GM19023 (cell line): ENCODE data around the gene RPS2.
"Not testable (repeated sequence)": the region's sequence is repeated elsewhere in the genome, so short reads cannot be mapped to it uniquely, and the experiment has no call there.

ENCODE experiments used
- ATAC-seq: cut with Tn5 transposase; IDR thresholded peaks from one replicate; pipeline ENCODE4 v1.9.1; 2021; ENCODE audit warnings: mild to moderate bottlenecking, moderate library complexity; ENCODE audit not compliant: unreplicated experiment

RPS2 gene

DNA sequence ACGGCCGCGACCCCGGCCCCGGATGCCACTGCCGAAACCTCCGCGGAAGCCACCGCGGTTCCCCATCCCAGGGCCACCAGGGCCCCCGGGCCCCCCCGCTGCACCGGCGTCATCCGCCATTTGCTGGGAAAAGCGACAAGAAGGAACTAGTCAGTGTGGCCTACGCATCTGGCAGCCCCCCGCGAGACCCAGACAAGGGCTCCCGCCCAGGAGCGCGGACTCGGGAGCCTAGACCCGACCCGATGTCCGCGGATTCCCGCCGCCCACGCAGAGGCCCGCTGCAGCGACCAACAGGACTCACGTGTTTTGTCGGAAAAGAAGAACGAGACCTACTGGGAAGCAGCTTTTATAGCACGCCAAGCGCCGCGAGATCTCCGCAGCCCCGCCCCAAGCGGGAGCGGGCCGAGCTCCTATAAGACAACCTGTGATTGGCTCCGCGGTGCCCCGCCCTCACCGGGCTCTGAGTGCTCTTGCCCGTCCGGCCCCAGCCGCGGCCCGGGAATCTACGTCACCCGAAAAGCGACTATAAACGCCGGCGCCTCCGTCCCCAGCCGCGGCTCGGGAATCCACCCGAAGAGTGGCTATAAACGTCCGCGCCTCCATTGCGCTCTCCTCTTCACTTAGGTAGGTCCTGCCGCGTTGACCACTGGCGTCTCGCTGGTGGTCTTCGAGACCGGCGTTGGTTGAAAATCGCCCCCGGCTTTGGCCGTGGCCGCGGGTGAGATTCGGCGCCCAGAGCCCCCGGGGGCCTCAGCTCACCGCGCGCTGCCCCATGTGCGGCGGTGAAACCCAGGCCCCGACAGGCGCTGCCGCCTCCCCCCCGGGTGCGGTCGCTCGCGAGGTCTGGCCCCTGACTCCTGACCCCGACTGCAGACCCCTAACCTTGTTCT is at the start of gene RPS2:
Gene RPS2 (minus strand): TSS at position 321 of the 890 bp plus-strand sequence. CDS start 201 bp downstream, at position 120.
- ATAC-seq = peak; percentile 76

DNA sequence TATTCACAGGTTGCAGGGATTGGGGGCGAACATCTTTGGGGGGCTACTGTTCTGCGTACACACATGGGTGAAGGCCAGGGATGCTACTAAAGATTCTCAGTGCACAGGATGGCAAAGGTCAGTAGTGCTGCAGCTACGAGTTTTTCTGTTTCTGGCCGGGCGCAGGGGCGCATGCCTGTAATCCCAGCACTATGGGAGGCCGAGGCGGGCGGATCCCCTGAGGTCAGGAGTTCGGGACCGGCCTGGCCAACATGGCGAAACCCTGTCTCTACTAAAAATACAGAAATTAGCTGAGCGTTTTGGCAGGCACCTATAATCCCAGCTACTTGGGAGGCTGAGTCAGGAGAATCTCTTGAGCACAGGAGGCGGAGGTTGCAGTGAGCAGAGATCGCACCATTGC is 48.9 kb upstream of the RPS2 start:
- ATAC-seq = no peak

DNA sequence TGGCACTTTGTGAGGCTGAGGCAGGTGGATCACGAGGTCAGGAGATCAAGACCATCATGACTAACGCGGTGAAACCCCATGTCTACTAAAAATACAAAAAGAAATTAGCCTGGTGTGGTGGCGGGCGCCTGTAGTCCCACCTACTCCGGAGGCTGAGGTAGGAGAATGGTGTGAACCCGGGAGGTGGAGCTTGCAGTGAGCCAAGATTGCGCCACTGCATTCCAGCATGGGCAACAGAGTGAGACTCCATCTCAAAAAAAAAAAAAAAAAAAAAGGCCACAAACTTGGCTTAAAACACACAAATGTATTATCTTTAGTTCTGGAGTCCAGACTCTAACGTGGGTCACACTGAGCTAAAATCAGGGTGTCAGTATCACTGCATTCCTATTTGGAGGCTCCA is 47.1 kb upstream of the RPS2 start:
- ATAC-seq = not testable (repeated sequence)

DNA sequence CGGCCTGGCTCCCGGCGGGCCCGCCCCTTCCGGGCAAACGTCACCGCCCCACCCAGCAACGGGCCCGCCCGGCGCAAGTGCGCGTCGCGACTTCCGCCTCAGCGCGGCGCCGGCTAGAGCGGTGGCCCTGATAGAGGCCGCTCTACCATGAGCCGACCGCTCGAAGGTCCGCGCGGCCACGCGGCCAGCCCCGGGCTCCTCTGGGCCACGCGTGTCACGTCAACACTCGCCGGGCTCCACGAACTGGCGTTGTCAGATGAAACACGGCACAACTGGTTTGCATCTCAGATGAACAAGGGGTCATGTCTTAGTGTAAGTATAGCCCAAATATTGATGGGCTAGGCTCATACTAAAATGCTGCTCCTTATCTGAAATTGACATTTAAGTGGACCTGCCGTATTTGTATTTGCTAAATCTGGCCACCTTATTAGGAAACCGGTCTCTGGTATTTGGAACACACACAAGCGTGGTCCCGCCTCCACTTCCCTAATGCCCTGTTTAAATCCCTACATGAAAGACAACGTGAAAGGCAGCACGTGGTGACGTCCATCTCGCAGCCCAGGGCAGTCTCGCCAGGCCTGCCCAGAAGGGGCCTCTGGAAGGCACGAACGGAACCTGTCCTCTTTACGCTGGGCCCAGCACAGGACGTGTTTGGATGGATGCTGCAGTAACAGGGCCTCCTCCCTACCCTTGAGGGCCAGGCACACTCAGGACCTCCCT is 45.3 kb upstream of the RPS2 start, which contains the start of gene ZNF598:
Gene ZNF598 (minus strand): TSS at position 31 of the 720 bp plus-strand sequence.
- ATAC-seq = peak; percentile 91

DNA sequence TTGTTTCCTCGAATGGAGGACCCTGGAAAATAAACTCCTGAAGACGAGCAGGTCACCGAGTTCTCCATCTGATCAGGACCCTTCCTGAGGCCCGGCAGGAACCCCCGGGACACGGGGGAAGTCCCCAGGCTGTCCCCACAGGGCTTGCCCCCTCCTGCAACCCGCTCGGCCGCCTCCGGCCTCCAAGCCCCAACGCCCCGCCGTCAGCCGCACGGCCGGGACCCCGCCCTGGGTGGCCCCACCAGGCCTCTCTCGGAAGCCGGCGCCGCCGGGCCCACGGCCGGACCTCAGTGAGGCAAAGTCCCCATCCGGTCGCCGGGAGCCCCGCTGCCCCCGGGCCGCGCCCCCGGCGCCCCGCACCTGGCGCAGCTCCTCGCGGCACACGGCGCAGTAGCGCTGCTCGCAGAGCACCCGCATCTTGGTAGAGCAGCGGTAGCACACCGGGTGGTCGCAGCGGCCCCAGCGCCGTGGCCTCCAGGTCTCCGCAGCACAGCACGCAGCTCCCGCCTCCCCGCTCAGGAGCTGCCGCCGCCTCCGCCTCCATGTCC is 44.6 kb upstream of the RPS2 start:
- peak; percentile 31 for ATAC-seq

DNA sequence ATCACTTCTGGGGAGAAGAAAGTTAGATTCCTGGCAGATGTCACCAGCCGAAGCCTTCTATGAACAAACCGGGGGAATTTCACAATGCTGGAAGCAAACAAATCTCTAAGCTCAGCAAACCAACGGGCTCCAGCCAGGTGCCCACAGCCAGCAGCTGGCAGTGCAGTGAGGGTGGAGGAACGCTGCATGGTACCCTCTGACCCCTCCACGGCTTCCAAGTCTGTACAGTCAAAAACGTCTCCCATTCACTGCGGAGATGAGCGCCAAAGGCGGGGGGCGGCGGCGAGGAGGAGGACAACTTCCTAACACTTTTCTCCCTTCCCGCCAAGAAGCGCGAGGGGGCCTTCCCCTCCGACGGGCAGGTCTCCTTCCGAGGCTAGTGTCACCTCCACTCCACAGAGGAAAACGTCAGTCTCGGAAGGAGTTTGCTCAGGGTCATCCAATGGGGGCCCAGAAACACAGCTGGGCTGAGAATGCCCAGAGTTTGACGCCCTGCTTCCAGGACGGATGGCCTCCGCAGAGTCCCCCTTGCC is 44.1 kb upstream of the RPS2 start:
- ATAC-seq = peak; percentile 2

DNA sequence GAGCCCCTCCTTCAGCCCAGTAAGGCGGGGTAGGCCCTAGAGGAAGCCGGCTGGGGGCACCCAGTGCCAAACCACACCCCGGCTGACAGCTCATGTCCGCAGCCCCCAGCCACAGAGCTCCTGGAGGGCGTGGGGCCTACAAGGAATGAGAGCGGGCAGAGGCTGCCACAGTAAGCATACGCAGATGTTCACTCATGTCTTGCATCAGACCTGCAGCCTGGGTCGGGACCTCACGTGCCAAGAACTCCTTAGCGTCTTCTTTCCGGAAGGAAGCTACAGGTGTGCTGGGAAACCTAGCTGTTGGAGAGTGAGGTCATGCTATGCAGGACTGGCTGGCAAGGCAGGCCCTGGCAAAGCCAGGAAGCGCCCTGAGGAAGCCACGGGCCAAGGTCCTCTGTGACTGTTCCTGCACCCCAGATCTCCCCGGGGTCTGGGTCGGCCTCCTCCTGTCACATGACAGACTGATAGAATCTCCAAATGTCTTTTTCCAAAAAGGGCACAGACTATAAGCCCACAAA is 43.4 kb upstream of the RPS2 start:
- no peak for ATAC-seq

DNA sequence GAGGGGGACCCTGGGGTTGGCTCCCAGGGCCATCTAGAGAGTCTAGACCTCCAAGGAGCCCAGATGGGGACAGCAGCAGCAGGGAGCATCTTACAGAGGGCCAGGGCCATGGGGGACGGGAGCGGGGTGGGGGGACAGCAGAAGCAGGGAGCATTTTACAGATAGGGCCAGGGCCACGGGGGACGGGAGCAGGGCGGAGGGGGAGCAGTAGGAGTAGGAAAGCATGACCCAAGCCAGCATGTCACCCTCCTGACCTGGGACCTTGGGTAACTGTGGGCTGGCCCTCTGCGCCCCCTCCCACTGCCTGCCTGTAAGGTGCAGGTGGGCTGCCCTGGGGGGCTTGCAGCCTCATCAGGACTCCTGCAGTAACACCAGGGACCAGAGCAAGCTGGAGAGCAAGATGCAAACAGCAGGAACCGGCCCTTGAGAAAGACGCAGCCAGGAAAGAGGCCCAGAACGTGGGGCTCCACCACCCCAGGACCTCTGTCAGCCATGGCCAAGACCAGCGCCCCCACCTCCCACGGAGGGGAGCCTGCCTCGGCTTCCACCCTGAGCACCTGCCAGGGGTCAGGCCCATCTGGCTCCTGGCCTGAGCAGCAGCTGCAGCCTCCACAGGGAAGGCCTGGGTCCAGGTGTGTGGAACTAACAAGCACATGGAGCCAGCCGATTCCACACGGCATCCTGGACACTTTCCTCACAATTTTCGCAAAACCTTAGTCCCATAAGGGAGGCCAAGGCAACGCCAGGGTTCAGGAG is 42.6 kb upstream of the RPS2 start:
- ATAC-seq = no peak

DNA sequence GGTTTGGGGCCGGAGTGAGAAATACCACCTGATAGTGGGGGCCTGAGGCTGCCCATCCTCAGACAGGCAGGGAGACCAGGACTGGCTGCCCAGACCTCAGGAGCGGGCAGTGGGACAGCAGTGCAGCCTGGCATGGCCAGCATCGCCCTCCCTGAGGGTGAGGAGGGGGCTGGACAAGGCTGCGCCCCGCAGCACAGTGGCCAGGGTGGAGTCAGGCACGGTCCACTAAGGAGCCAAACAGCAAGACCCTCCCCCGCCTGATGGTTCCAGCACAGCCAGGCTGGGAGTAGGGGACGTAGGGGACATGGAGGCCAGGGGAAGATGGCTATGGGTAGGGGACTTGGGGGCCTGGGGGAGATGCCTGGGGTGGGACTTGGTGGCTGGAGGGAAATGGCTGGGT is 41.7 kb upstream of the RPS2 start:
- ATAC-seq = no peak

DNA sequence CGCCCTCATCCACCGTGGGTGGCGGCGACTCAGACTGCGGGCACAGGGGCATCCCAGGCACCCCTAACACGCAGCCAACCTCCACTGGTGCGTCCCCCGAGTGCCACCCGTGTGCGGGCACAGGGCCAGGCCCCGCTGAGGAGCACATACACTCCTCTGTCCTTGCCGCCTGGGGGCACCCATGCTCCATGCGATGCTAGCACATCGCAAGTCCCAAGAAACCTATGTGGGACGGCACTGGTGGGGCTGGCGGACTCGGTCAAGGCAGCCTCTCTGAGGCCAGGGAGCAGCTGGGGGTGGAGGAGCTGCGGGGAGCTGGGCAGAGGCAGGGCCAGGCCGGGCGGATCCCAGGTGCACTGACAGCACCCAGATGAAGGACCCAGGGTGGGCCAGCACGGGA is 41.0 kb upstream of the RPS2 start:
- no peak for ATAC-seq

DNA sequence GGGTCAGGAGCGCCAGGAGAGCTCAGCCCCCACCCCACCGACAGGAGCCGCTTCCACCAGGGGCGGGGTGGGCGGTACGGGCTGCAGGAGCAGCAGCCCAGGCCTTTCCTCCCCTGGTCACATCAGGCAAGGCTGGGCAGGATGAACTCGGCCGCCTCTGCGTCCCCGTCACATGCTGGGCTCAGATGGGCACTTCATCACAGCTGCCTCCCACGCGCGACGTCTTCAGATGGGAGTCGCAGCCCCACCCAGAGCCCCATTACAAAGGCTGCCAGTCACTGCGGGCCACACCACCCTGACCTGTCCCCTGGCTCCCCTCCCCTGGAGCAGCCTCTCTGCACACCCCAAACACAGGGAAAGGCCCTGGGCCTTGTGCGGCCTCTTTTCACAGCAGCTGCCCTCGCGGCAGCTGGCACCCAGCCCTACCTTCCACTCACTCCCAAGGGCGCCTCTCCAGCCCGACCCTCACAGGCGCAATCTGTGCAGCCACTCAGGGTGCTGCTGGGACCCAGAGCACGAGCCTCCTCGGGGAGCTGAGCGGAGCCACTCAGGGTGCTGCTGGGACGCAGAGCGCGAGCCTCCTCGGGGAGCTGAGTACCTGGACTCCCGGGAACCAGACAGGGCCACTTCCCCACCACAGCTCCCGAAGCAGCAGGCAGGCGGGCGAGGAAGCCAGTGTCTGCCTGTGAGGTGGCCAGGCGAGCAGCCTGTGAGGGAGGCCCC is 40.3 kb upstream of the RPS2 start:
- no peak for ATAC-seq

DNA sequence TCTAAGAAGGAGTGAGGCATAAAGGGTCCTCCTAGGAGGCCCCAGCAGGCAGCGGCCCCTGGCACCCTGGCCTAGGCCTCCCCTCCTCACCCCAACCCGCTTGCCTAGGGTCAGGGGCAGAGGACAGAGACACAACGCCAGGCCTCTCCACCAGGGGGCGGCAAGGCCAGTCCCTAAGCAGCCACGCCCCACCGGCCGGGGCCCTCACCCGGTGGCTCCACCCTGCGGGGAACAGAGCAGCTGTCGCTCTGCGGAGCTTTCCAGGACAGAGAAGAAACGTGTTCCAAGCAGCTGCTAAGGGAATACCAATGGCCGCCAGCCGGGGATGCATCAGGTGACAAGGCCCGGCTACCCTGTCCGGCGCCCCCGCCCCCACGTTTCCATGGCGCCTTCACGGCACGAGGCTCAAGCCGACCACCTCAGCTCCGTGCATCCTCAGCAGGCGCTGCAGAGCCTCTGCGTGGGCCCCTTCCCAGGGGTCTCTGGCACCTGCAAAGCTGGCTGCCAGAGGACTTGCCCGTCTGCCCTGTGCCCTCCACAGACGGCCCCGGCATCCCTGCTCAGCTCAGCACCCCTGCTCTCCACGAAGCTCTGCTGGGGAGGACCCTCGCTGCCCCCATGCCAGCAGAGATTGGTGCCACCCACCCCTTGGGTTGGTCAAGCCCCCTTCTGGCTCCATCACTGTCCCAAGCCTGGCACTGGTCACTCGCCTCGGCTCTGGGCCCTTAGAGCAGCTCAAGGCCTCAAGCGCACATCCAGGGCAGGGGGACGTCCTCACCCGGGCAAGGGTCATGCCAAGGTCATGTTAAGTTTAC is 39.4 kb upstream of the RPS2 start:
- peak; percentile 60 for ATAC-seq

DNA sequence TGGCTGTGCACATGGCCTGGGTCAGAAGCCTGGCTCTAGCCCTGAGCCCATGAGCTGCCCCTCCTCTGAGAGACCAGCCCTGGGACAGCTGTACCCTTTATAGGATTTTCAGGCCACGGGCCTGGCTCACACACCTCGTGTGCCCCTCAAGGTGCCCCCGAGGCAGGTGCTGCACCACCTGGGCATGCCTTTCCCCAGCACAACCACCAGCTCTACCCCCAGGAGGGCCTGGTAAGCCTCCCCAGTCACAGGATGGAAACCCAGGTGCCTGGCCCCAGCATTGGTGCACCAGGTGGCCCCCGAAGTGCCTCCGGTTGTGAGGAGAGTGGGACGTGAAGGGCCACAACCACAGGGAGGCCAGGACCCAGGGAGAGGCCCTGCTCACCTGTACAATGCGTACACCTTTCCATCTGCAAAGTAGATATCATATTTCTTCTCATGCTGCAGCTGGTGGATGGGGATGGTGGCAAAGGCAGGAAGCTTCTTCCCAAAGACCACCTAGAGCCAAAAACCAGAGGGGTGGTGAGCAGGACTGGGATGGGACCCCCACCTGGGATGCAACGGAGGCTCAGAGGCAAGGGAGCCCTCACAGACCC is 38.7 kb upstream of the RPS2 start:
- no peak for ATAC-seq

DNA sequence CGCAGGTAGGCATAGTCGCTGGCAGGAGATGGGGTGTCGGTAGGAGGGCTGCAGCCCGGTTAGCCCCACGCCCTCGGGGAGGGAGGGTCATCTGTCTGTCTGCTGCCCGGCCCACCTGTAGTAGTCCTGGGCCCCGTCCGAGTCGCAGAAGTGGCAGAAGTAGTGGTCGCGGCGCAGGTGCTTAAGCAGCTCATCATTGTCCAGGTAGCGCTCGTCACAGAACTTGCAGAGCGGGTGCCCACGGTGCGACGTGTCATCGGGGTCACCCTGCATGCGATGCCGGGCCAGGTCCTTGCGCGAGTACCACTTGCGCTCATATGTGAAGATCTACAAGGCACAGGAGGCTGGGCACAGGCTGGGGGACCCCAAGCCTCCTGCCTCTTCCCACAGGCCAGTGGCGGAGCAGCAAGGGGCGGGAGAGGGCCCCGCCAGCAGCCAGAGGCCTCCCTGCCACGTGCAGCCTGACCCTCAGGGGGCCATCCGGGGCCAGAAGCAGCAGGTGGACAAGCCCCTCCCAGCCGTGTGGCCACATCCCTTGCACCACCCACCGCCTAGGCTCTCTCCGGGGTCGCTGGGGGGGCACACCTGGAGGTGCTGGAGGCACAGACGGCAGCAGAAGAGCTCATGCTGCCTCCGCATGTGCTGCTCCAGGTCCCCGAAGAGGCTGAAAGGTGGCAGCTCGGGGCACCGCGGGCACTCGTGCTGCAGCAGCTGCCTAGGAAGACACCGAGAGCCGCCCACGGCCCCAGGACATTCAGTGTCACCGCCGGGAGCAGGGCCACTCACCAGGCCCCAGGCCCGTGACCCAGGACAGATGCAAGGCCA is 38.0 kb upstream of the RPS2 start:
- ATAC-seq = no peak

DNA sequence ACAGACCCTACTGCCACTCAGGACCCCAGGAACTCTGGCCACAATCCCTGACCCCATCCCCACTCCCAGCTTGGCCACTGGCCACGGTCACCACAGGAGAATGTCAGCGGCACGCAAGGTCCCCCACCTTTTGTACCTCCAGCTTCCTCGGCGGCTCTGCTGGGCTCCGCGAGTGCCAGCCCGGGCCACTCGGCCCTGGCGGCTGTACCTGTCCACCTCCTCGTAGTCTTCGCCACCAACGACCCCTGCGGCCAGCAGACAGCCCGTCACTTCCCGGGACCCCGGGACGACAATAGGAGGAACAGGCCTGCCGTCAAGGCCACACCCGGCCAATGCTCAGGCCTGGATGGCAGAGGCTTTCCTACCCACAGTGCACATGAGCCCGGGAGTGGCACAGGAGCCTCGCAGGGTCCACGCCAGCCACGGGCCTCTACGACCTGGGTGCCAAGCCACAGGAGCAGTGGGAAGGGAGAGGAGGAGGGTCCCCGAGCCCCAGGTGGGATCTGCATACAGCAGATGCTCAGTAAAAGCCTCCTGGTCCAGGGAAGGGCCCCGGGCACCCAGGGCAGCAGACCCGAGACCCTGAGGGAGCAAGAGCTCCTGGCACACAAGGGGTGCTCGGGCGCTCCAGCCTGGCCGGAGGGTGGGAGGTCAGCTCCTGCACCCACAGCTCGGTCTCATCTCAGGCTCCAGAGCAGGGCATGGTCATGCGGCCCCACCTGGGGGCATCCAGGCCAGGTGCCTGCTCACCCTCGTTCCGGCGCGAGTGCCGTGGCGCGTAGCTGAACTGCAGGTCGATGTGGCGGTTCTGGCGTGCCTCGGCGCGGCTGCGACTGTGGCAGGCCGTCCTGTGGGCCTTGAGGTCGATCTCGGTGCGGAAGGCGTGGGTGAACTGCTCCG is 37.1 kb upstream of the RPS2 start:
- no peak for ATAC-seq

DNA sequence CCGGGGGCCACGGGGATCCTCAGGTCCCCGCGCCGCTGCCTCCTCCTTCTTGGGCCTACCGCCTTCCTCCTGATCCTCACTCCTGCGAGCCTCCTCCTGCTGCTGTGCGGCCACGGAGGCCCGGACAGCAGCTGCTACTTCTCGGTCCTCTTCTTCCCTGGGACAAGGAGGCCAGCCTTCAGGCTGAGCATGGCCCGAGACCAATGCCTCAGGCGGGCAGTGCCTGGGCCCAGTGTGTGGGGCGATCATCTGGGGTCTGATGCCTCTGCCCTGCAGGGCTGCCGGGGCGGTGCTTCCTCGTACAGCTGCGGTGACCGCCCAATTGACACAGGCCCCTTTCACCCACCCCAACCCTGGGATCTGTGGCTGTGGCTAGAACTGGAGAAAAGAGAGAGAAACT is 36.4 kb upstream of the RPS2 start:
- no peak for ATAC-seq
